Suprapubic skin (tissue), 4 donors: ENCODE measurements around the gene BPI. TPM values are rescaled to one million over a fixed set of nuclear protein-coding genes. Genes with fewer than 3 reads are reported as not detected.

Experiments used
- DNase-seq, 2 donors: peaks; one replicate each; pipeline ENCODE4 v3.0.0-alpha.2; 2019; ENCODE audit warnings: low spot score in 2 of 2
- H3K27ac ChIP-seq: fragments of 200-600 bp; sonication (generic); one replicate; pipeline ENCODE4 v1.5.1; 2019
- H3K27me3 ChIP-seq: fragments of 200-600 bp; sonication (generic); one replicate; pipeline ENCODE4 v1.5.1; 2019
- H3K36me3 ChIP-seq: fragments of 200-600 bp; sonication (generic); one replicate; pipeline ENCODE4 v1.5.1; 2019
- H3K4me1 ChIP-seq: fragments of 200-600 bp; sonication (generic); one replicate; pipeline ENCODE4 v1.5.1; 2019
- H3K4me3 ChIP-seq: fragments of 200-600 bp; sonication (generic); one replicate; pipeline ENCODE4 v1.5.1; 2019; ENCODE audit warnings: mild to moderate bottlenecking
- H3K9me3 ChIP-seq: fragments of 200-600 bp; sonication (generic); one replicate; pipeline ENCODE4 v1.5.1; 2019
- EP300 ChIP-seq: sonication (generic); formaldehyde crosslinking; IDR thresholded peaks from one replicate; pipeline ENCODE4 v1.6.1; 2017; ENCODE audit warnings: antibody characterized with exemption
- POLR2A ChIP-seq, 2 donors: fragments of 450-650 bp; IDR thresholded peaks; one replicate each; pipeline ENCODE4 v1.6.1; 2017; ENCODE audit warnings: antibody characterized with exemption in 2 of 2, mild to moderate bottlenecking in 2 of 2, moderate library complexity in 2 of 2
- POLR2AphosphoS5 ChIP-seq, 3 donors: sonication (generic); formaldehyde crosslinking; IDR thresholded peaks; one replicate each; pipeline ENCODE4 v1.6.1; 2017; ENCODE audit warnings: antibody characterized with exemption in 3 of 3
- WGBS: methylation state at CpG from one replicate; pipeline ENCODE4 v1.1.5; 2018; 5-methylcytosine and 5-hydroxymethylcytosine counted together
- total RNA-seq, 4 donors: library from RNA; depleted of rRNA; stranded (reverse); fragments of >200 nt; gene quantifications; one replicate each; pipeline ENCODE4 v1.1.0, GENCODE V29; 2016
- TF ChIP-seq, protein P1 (sequence below), 2 donors: fragments of 200-600 bp in 1 of 2; fragments of 450-650 bp in 1 of 2; sonication (generic) in 1 of 2; IDR thresholded peaks; one replicate each; pipeline ENCODE4 v1.5.1; 2016 to 2019; ENCODE audit warnings: antibody characterized with exemption in 2 of 2, mild to moderate bottlenecking in 1 of 2, moderate library complexity in 1 of 2

Gene BPI
- total RNA-seq, 4 donors from 2014 or later: not detected

DNA sequence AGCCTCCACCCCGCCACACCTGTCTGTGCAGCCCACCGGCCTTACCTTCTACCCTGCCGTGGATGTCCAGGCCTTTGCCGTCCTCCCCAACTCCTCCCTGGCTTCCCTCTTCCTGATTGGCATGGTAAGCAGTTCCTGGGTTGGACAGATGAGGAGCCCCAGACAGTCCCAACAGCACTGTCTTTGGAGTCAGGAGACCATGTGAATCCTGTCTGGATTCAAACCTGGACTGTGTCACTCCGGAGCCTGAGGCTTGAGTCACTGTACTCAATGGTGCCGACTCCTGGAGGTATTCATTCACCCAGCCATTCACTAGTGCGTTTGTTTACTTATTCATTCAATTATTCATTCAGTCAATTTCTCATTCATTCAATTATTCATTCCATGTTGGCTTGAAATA lies 22.4 kb downstream of the BPI start:
- H3K27ac ChIP-seq: no peak overlapping the region
- no peak overlapping the region for H3K4me3 ChIP-seq
- WGBS: 88% methylated on average over 7 of the region's 7 CpGs
- DNase-seq: no peak
- no peaks in the 10 kb centered on the region for H3K4me1 ChIP-seq
- TF ChIP-seq, protein P1, sequence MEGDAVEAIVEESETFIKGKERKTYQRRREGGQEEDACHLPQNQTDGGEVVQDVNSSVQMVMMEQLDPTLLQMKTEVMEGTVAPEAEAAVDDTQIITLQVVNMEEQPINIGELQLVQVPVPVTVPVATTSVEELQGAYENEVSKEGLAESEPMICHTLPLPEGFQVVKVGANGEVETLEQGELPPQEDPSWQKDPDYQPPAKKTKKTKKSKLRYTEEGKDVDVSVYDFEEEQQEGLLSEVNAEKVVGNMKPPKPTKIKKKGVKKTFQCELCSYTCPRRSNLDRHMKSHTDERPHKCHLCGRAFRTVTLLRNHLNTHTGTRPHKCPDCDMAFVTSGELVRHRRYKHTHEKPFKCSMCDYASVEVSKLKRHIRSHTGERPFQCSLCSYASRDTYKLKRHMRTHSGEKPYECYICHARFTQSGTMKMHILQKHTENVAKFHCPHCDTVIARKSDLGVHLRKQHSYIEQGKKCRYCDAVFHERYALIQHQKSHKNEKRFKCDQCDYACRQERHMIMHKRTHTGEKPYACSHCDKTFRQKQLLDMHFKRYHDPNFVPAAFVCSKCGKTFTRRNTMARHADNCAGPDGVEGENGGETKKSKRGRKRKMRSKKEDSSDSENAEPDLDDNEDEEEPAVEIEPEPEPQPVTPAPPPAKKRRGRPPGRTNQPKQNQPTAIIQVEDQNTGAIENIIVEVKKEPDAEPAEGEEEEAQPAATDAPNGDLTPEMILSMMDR (IDR thresholded peaks at IDR 0.05): no peak
- TF ChIP-seq EP300: no peak
- TF ChIP-seq POLR2AphosphoS5 (IDR thresholded peaks at IDR 0.05): no peak
- TF ChIP-seq POLR2A (IDR thresholded peaks at IDR 0.05): no peak
- H3K9me3 ChIP-seq: no peaks in the 10 kb centered on the region
- H3K36me3 ChIP-seq: no peaks in the 10 kb centered on the region
- H3K27me3 ChIP-seq: peaks cover 16% of the 10 kb centered on the region

DNA sequence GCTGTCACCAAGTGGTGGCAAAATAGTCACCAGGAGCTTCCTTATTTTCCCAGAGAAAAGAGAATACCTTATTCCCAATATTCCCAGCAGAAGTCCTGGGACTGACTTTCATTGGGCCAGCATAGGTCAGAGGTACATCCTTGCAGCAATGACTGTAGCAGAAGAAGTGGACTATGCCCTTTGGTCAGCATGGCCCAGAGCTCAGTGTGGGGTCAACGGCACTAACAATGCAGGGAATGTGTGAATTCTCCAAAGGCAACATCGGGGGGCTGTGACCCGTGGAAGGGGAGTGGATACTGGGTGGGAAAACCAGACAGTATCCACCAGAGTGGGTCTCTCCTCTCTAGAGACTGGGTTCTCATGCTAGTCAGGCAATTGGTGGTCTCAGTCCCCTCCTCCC lies 26.7 kb downstream of the BPI start:
- H3K4me1 ChIP-seq: no peaks in the 10 kb centered on the region
- 90% methylated on average over 3 of the region's 3 CpGs for WGBS
- no peak overlapping the region for H3K4me3 ChIP-seq
- H3K27me3 ChIP-seq: peaks cover 26% of the 10 kb centered on the region
- TF ChIP-seq POLR2AphosphoS5 (IDR thresholded peaks at IDR 0.05) (no peak), POLR2A (IDR thresholded peaks at IDR 0.05) (no peak)
- TF ChIP-seq, protein P1 (IDR thresholded peaks at IDR 0.05): no peak
- H3K27ac ChIP-seq: no peak overlapping the region
- DNase-seq: no peak
- H3K9me3 ChIP-seq: no peaks in the 10 kb centered on the region
- no peaks in the 10 kb centered on the region for H3K36me3 ChIP-seq

DNA sequence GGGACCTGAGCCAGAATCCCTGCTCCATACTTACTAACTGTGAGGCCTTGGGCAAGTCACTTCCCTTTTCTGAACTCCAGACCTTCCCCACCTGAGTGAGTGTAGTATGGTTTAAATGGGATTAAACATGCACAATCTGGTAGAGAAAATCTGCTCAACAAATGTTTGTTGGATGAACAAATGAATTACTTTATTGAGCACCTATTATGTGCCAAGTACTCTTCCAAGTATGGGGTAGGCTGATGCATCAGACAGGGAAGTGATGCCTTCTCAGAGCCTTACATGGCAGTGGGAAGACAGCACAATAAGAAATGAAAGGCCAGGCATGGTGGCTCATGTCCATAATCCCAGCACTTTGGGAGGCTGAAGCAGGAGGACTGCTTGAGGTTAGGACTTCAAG lies 27.3 kb downstream of the BPI start:
- Histone ChIP-seq H3K27me3 (peaks cover 32% of the 10 kb centered on the region), H3K36me3 (no peaks in the 10 kb centered on the region), H3K4me1 (no peaks in the 10 kb centered on the region), H3K27ac (no peak overlapping the region), H3K4me3 (no peak overlapping the region), H3K9me3 (no peaks in the 10 kb centered on the region)
- no peak for TF ChIP-seq POLR2AphosphoS5 (IDR thresholded peaks at IDR 0.05)
- no peak for TF ChIP-seq POLR2A (IDR thresholded peaks at IDR 0.05)
- TF ChIP-seq, protein P1 (IDR thresholded peaks at IDR 0.05): no peak
- TF ChIP-seq EP300: no peak
- no peak for DNase-seq

DNA sequence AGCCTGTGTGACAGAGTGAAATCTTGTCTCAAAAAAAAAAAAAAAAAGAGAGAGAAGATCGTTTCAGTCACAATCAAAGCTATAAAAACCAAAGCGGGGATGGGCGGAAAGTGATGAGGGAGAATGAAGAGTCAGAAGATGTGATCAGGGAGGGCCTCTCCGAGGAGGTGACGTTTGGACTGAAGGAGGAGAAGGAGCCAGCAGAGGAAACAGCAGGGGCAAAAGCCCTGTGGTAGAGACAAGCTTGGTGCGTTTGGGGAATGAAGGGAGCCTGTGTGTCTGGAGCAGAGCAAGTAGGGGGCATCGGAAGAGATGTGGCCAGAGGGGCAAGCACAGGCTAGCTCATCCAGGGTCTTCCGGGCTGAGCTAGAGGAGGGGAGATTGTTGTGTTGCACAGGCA lies 27.9 kb downstream of the BPI start:
- no peak overlapping the region for H3K4me3 ChIP-seq
- H3K9me3 ChIP-seq: no peaks in the 10 kb centered on the region
- WGBS: 68% methylated on average over 8 of the region's 8 CpGs

DNA sequence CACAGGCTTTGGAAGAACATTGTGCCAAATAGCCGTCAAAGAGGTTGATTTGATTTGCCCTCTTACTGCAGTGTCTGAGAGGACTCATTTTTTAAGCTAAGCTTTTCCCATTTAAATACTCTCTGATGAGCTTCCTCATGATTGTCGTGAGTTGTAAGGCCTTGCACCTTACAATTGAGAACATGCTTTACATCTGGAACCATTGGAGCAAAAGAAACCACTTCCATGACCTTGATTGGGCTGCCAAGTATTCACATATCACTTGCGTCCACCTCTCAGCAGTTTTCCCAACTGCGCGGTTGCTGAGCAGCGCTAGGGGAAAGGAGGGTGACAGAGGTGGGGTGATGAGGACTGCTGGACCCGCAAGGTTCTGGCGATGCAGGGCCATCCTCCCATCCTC lies 30.1 kb downstream of the BPI start:
- Histone ChIP-seq H3K36me3 (no peaks in the 10 kb centered on the region), H3K27ac (no peak overlapping the region), H3K4me1 (no peaks in the 10 kb centered on the region), H3K9me3 (peaks cover 5% of the 10 kb centered on the region), H3K27me3 (peaks cover 45% of the 10 kb centered on the region), H3K4me3 (no peak overlapping the region)
- TF ChIP-seq POLR2AphosphoS5 (IDR thresholded peaks at IDR 0.05): no peak
- WGBS: 59% methylated on average over 6 of the region's 8 CpGs
- no peak for DNase-seq

More for the DNA sequence above, 27.9 kb downstream of the BPI start:
- no peak overlapping the region for H3K27ac ChIP-seq
- no peaks in the 10 kb centered on the region for H3K4me1 ChIP-seq
- peaks cover 38% of the 10 kb centered on the region for H3K27me3 ChIP-seq
- no peaks in the 10 kb centered on the region for H3K36me3 ChIP-seq
- TF ChIP-seq POLR2AphosphoS5 (IDR thresholded peaks at IDR 0.05) (no peak), POLR2A (IDR thresholded peaks at IDR 0.05) (no peak), EP300 (no peak)
- TF ChIP-seq, protein P1 (IDR thresholded peaks at IDR 0.05): no peak
- DNase-seq: no peak

DNA sequence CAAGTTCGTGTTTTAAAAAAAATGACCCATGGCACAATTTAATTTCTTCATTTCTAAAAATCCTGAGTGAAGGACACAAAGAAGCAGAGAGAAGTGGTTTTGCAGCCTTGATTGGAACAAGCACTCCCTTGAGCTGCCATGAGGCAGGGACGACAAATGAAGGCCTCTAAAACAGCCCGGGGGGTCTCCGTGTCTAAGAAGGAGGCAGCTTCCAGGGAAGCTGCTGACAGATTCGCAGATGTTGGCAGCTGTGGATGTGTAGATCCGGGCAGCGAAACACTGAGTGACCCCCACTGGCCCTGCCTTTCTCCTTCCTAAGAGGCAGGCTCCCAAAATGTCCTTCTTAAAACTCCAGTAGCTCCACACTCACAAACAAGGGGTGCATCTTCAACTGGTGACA lies 32.8 kb downstream of the BPI start:
- Histone ChIP-seq H3K36me3 (no peaks in the 10 kb centered on the region), H3K9me3 (peaks cover 5% of the 10 kb centered on the region), H3K4me3 (no peak overlapping the region), H3K4me1 (no peaks in the 10 kb centered on the region), H3K27me3 (peaks cover 34% of the 10 kb centered on the region), H3K27ac (no peak overlapping the region)
- 53% methylated on average over 7 of the region's 7 CpGs for WGBS
- no peak for DNase-seq
- TF ChIP-seq, protein P1 (IDR thresholded peaks at IDR 0.05): no peak
- TF ChIP-seq POLR2A (IDR thresholded peaks at IDR 0.05): no peak
- no peak for TF ChIP-seq EP300
- no peak for TF ChIP-seq POLR2AphosphoS5 (IDR thresholded peaks at IDR 0.05)
